HCT116 (cell line): ENCODE measurements around the gene JAM3. TPM values are rescaled to one million over a fixed set of nuclear protein-coding genes. Genes with fewer than 3 reads are reported as not detected.

Experiments
- ATAC-seq: fragments of 200-7000 bp; cut with Tn5 transposase; 2 replicates; pipeline ENCODE4 v1.9.1; 2020; ENCODE audit warnings: mild to moderate bottlenecking, moderate library complexity
- BruUV-seq: library from RNA; stranded (reverse); fragments of 400-500 nt; replicated peaks from 2 replicates; lab custom pipeline; 2021; lab: Mats Ljungman, UMichigan
- CTCF ChIA-PET: fragments of 300-600 bp; sonication (Branson Sonifier 250); formaldehyde crosslinking; loops from one replicate; lab custom pipeline; 2021; ENCODE audit warnings: antibody characterized with exemption; lab: Charles Lee
- POLR2A ChIA-PET: fragments of 300-600, 350-600 bp; sonication (Branson Sonifier 250); formaldehyde crosslinking; loops from one replicate; lab custom pipeline; 2021; ENCODE audit warnings: antibody characterized with exemption; lab: Charles Lee
- RAD21 ChIA-PET, 2 experiments: fragments of 300-600 bp; sonication (Branson Sonifier 250); formaldehyde crosslinking; loops; one replicate each; lab custom pipeline; 2023; ENCODE audit warnings: low total read pairs in 2 of 2; ENCODE audit not compliant: uncharacterized antibody in 2 of 2, unreplicated experiment in 2 of 2, low non-redundant PET in 1 of 2; lab: Charles Lee
- DNase-seq: peaks from one replicate; pipeline ENCODE4 v3.0.0-alpha.2; 2010; ENCODE audit warnings: low read depth, low spot score
- H2AFZ ChIP-seq: fragments of 200-600 bp; shearing (Covaris generic), sonication (generic); 2 replicates; pipeline ENCODE4 v1.6.1; 2017; ENCODE audit warnings: low read depth, mixed run types, mixed read lengths, antibody characterized with exemption, low read length; ENCODE audit not compliant: poor library complexity, severe bottlenecking
- H3K27ac ChIP-seq: 2 replicates; pipeline ENCODE4 v1.5.1; 2012; ENCODE audit warnings: low read depth, low read length
- H3K27me3 ChIP-seq: fragments of 200-600 bp; sonication (generic); 2 replicates; pipeline ENCODE4 v1.6.1; 2016; ENCODE audit warnings: mixed run types, low read length, mixed read lengths; ENCODE audit not compliant: insufficient read depth
- H3K36me3 ChIP-seq, 2 experiments: fragments of 200-500 bp in 1 of 2; fragments of 200-600 bp in 1 of 2; sonication (Bioruptor generic) in 1 of 2; sonication (generic) in 1 of 2; 2 replicates each; pipeline versions ENCODE4 v1.5.1 to v1.6.1; 2014 to 2016; ENCODE audit warnings: low read length in 2 of 2, inconsistent platforms in 1 of 2, mixed read lengths in 1 of 2, mixed run types in 1 of 2; ENCODE audit not compliant: insufficient read depth in 2 of 2, control insufficient read depth in 1 of 2
- H3K4me1 ChIP-seq, 2 experiments: fragments of 200-600 bp in 1 of 2; sonication (generic) in 1 of 2; 2 replicates each; pipeline versions ENCODE4 v1.5.1 to v1.6.1; 2012 to 2017; ENCODE audit warnings: low read length in 2 of 2, inconsistent platforms in 1 of 2, mild to moderate bottlenecking in 1 of 2, mixed read lengths in 1 of 2, mixed run types in 1 of 2, moderate library complexity in 1 of 2; ENCODE audit not compliant: insufficient read depth in 2 of 2, control insufficient read depth in 1 of 2
- H3K4me2 ChIP-seq: fragments of 200-600 bp; sonication (generic); 2 replicates; pipeline ENCODE4 v1.6.1; 2017; ENCODE audit warnings: mixed run types, low read length, mixed read lengths
- H3K4me3 ChIP-seq, 2 experiments: fragments of 200-600 bp in 1 of 2; sonication (generic) in 1 of 2; replicated peaks in 1 of 2; 2 replicates each; pipeline ENCODE4 v1.5.1; 2011 to 2016; ENCODE audit warnings: low read length in 2 of 2, control low read depth in 1 of 2, low read depth in 1 of 2, mild to moderate bottlenecking in 1 of 2, mixed read lengths in 1 of 2, mixed run types in 1 of 2
- H3K79me2 ChIP-seq: fragments of 200-600 bp; sonication (generic); 2 replicates; pipeline ENCODE4 v1.6.1; 2017; ENCODE audit warnings: mild to moderate bottlenecking, mixed run types, low read length, moderate library complexity, mixed read lengths; ENCODE audit not compliant: insufficient read depth
- H3K9ac ChIP-seq: fragments of 200-600 bp; sonication (generic); 2 replicates; pipeline ENCODE4 v1.6.1; 2016; ENCODE audit warnings: low read length, mixed read lengths
- H3K9me2 ChIP-seq: fragments of 200-600 bp; sonication (generic), shearing (Covaris generic); 2 replicates; pipeline ENCODE4 v1.6.1; 2017; ENCODE audit warnings: mixed run types, mild to moderate bottlenecking, moderate library complexity; ENCODE audit not compliant: insufficient read depth
- H3K9me3 ChIP-seq, 2 experiments: fragments of 200-500 bp in 1 of 2; fragments of 200-600 bp in 1 of 2; sonication (Bioruptor generic) in 1 of 2; sonication (generic) in 1 of 2; 2 replicates each; pipeline ENCODE4 v1.6.1; 2014 to 2017; ENCODE audit warnings: low read length in 2 of 2, mixed read lengths in 2 of 2, inconsistent platforms in 1 of 2, low read depth in 1 of 2, mild to moderate bottlenecking in 1 of 2, mixed run types in 1 of 2, moderate library complexity in 1 of 2; ENCODE audit not compliant: control insufficient read depth in 1 of 2, insufficient read depth in 1 of 2
- H4K20me1 ChIP-seq: fragments of 200-600 bp; sonication (generic), shearing (Covaris generic); 2 replicates; pipeline ENCODE4 v1.6.1; 2017; ENCODE audit warnings: mixed run types, mild to moderate bottlenecking, moderate library complexity; ENCODE audit not compliant: insufficient read depth
- EGR1 ChIP-seq: IDR thresholded peaks from 2 replicates; pipeline ENCODE4 v1.6.1; 2012; ENCODE audit warnings: low read depth
- FOSL1 ChIP-seq: IDR thresholded peaks from 2 replicates; pipeline ENCODE4 v1.6.1; 2012; ENCODE audit warnings: low read depth
- POLR2A ChIP-seq: IDR thresholded peaks from 2 replicates; pipeline ENCODE4 v1.7.0; 2011; ENCODE audit warnings: borderline replicate concordance; ENCODE audit not compliant: insufficient read depth, insufficient read length; ENCODE audit errors: extremely low read depth
- RAD21 ChIP-seq: IDR thresholded peaks from 2 replicates; pipeline ENCODE4 v1.6.1; 2012; ENCODE audit warnings: low read depth, mild to moderate bottlenecking
- SRF ChIP-seq: IDR thresholded peaks from 2 replicates; pipeline ENCODE4 v1.6.1; 2012; ENCODE audit warnings: low read depth
- intact Hi-C: fragments of 100-400 bp; cut with micrococcal nuclease; formaldehyde crosslinking; loops from 2 replicates; pipeline ENCODE4 v1.10.0; 2022
- total RNA-seq: library from RNA; stranded (reverse); gene quantifications from one replicate; pipeline ENCODE4 v1.2.1, GENCODE V29; 2021; ENCODE audit not compliant: unreplicated experiment
- TF ChIP-seq, protein P1 (sequence below): IDR thresholded peaks from 2 replicates; pipeline ENCODE4 v1.6.1; 2011; ENCODE audit warnings: mild to moderate bottlenecking, low read length, moderate library complexity; ENCODE audit not compliant: insufficient replicate concordance; ENCODE audit errors: extremely low read depth

Gene JAM3
- total RNA-seq, 1 experiment from 2014 or later, result 0.25 TPM

DNA sequence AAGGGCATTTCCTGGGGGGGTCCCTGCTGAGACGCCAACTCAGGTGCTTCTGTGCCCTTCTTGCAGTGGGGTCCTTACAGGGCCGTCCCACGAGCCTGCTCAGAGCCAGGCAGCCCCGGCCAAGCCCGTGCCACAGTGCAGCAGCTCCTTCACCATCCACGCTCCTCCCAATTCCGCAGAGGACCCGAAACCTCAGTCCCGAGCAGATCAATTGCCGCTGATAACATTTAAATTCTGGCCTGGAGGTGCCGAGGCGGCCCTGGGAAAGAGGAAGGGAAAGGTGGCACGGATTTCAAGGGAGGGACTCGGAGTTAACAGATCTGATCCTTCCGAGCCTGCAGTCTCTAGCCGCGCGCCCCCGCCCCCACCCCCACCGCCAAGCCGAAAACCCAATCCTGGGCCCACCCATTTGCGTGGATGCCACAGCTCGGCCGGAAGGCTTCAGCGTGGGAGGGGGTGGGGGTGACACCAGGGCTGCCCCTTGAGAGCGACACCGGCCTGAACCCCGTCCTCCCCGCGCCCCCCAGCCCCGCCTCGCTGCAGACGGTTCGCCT is 32.3 kb upstream of the JAM3 start:
- POLR2A ChIA-PET, result no interaction called here
- H2AFZ ChIP-seq, result no peak overlapping the region
- H3K4me1 ChIP-seq, result peaks cover 4 to 10% of the 10 kb centered on the region in 2 experiments; a peak in 2 of 4 replicates
- H3K27me3 ChIP-seq, result 0 out of 2 replicates have a peak, but pooled peaks cover 3% of the 10 kb centered on the region
- H3K4me2 ChIP-seq, result peak overlapping the region; percentile 67
- H4K20me1 ChIP-seq, result no peaks in the 10 kb centered on the region
- DNase-seq (no peak), ATAC-seq (no peak)
- H3K36me3 ChIP-seq, result no peaks in the 10 kb centered on the region
- H3K9ac ChIP-seq, result no peak overlapping the region
- no peaks in the 10 kb centered on the region for H3K9me3 ChIP-seq
- BruUV-seq, result no TSS peak
- H3K27ac ChIP-seq, result no peak overlapping the region
- RAD21 ChIA-PET, result no interaction called here
- no peaks in the 10 kb centered on the region for H3K79me2 ChIP-seq
- H3K4me3 ChIP-seq, result peak overlapping the region in 1 of 2 experiments; percentile 51; a peak in 2 of 4 replicates
- CTCF ChIA-PET, result interaction anchor here (1.2 kb wide), 1 partner anchor 14 kb away, joined by 6 read pairs; no protein-coding TSS in a partner anchor
- H3K9me2 ChIP-seq, result no peaks in the 10 kb centered on the region
- TF ChIP-seq RAD21, result no peak
- TF ChIP-seq, protein P1, sequence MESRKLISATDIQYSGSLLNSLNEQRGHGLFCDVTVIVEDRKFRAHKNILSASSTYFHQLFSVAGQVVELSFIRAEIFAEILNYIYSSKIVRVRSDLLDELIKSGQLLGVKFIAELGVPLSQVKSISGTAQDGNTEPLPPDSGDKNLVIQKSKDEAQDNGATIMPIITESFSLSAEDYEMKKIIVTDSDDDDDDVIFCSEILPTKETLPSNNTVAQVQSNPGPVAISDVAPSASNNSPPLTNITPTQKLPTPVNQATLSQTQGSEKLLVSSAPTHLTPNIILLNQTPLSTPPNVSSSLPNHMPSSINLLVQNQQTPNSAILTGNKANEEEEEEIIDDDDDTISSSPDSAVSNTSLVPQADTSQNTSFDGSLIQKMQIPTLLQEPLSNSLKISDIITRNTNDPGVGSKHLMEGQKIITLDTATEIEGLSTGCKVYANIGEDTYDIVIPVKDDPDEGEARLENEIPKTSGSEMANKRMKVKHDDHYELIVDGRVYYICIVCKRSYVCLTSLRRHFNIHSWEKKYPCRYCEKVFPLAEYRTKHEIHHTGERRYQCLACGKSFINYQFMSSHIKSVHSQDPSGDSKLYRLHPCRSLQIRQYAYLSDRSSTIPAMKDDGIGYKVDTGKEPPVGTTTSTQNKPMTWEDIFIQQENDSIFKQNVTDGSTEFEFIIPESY, result no peak
- TF ChIP-seq FOSL1, result no peak
- intact Hi-C loops, result loop anchor here (10.0 kb wide), 1 partner anchor 188 kb away; the partner anchor contains the start of genes NCAPD3 and VPS26B

GRCh38 chr11:134037046-134037908 is 31.6 kb upstream of the JAM3 start:
- Histone ChIP-seq H3K27ac (no peak overlapping the region), H3K4me2 (peak overlapping the region; percentile 67), H3K4me1 (peaks cover 4 to 10% of the 10 kb centered on the region in 2 experiments; a peak in 2 of 4 replicates), H3K27me3 (no peaks in the 10 kb centered on the region), H3K36me3 (no peaks in the 10 kb centered on the region), H3K9me3 (no peaks in the 10 kb centered on the region), H3K9me2 (no peaks in the 10 kb centered on the region), H2AFZ (no peak overlapping the region), H4K20me1 (no peaks in the 10 kb centered on the region), H3K79me2 (no peaks in the 10 kb centered on the region), H3K9ac (peak overlapping the region; percentile 35; the same call in 1 of the 2 replicates), H3K4me3 (peak overlapping the region; percentile 28 to 51)
- DNase-seq (no peak), ATAC-seq (peak; percentile 79)
- ChIA-PET CTCF (interaction anchor here (1.2 kb wide), 1 partner anchor 13 kb away, joined by 6 read pairs; no protein-coding TSS in a partner anchor), RAD21 (no interaction called here), POLR2A (no interaction called here)
- 0 out of 2 replicates have a peak, but pooled peaks have one; percentile 40 for TF ChIP-seq EGR1
- no peak for TF ChIP-seq POLR2A
- no peak for TF ChIP-seq SRF
- intact Hi-C loops, result loop anchor here (10.0 kb wide), 1 partner anchor 188 kb away; the partner anchor contains the start of genes NCAPD3 and VPS26B
- BruUV-seq, result no TSS peak
